Measurements from ENCODE around the gene SRC.

The SRC gene

GRCh38 chr20:37397954-37398749 is 52.2 kb downstream of the SRC start:
- no peak for DNase-seq

GRCh38 chr20:37398750-37399621 is 53.0 kb downstream of the SRC start:
- no peak for DNase-seq

GRCh38 chr20:37401282-37401929 is 55.5 kb downstream of the SRC start:
- DNase-seq, result no peak

GRCh38 chr20:37401930-37402675 is 56.2 kb downstream of the SRC start:
- no peak for DNase-seq

GRCh38 chr20:37403107-37404033 is 57.4 kb downstream of the SRC start:
- DNase-seq, result no peak

GRCh38 chr20:37404461-37404890 is 58.5 kb downstream of the SRC start:
- no peak for DNase-seq

GRCh38 chr20:37405351-37405897 is 59.5 kb downstream of the SRC start:
- no peak for DNase-seq

GRCh38 chr20:37406010-37406998 is 60.4 kb downstream of the SRC start:
- DNase-seq, result peak; percentile 80

GRCh38 chr20:37407019-37407566 is 61.2 kb downstream of the SRC start:
- DNase-seq, result no peak

- DNase-seq, result no peak
Measured at GRCh38 chr20:37407573-37408002, 61.6 kb downstream of the SRC start.

- peak; percentile 33 for DNase-seq
Measured at GRCh38 chr20:37408302-37409193, 62.6 kb downstream of the SRC start.

GRCh38 chr20:37411408-37412219 is 65.7 kb downstream of the SRC start:
- no peak for DNase-seq

- DNase-seq, result no peak
Measured at GRCh38 chr20:37413023-37413334, 67.0 kb downstream of the SRC start.

GRCh38 chr20:37413379-37413778 is 67.4 kb downstream of the SRC start:
- DNase-seq, result no peak

- DNase-seq, result no peak
Measured at GRCh38 chr20:37414224-37415035, 68.5 kb downstream of the SRC start.

GRCh38 chr20:37415118-37416085 is 69.5 kb downstream of the SRC start:
- DNase-seq, result no peak

All from NCI-H146 (cell line).